Endothelial cell (in vitro differentiated cells): ENCODE measurements around the gene WNT5B. TPM values are rescaled to one million over a fixed set of nuclear protein-coding genes. Genes with fewer than 3 reads are reported as not detected.

Experiments
- DNase-seq: peaks from one replicate; pipeline ENCODE4 v3.0.0; 2021; ENCODE audit warnings: low spot score
- H3K27ac Mint-ChIP-seq: one replicate; pipeline ENCODE4 v1.8.0; 2021; ENCODE audit warnings: mixed read lengths, inconsistent platforms; ENCODE audit not compliant: unreplicated experiment
- H3K27me3 Mint-ChIP-seq: one replicate; pipeline ENCODE4 v1.8.0; 2021; ENCODE audit warnings: mild to moderate bottlenecking, moderate library complexity, mixed read lengths, inconsistent platforms; ENCODE audit not compliant: unreplicated experiment
- H3K36me3 Mint-ChIP-seq: one replicate; pipeline ENCODE4 v1.8.0; 2021; ENCODE audit warnings: mild to moderate bottlenecking, low read depth, mixed read lengths, inconsistent platforms; ENCODE audit not compliant: unreplicated experiment
- H3K4me1 Mint-ChIP-seq: one replicate; pipeline ENCODE4 v1.8.0; 2021; ENCODE audit warnings: mild to moderate bottlenecking, mixed read lengths, inconsistent platforms; ENCODE audit not compliant: unreplicated experiment
- H3K4me3 Mint-ChIP-seq: one replicate; pipeline ENCODE4 v1.8.0; 2021; ENCODE audit warnings: mild to moderate bottlenecking, mixed read lengths, inconsistent platforms; ENCODE audit not compliant: unreplicated experiment
- H3K9me3 Mint-ChIP-seq: one replicate; pipeline ENCODE4 v1.8.0; 2021; ENCODE audit warnings: mixed read lengths, inconsistent platforms; ENCODE audit not compliant: unreplicated experiment
- total RNA-seq: library from RNA; stranded (reverse); fragmentation: NEBNext Ultra II Directional; extraction: Animal tissue kit (Norgen Biotek cat#: 25700); gene quantifications from one replicate; pipeline ENCODE4 v1.2.1, GENCODE V29; 2021; ENCODE audit not compliant: unreplicated experiment
- TF ChIP-seq, protein P1 (sequence below): fragments of 200-600 bp; sonication (generic); IDR thresholded peaks from one replicate; pipeline ENCODE4 v1.5.0; 2021; ENCODE audit warnings: antibody characterized with exemption; ENCODE audit not compliant: unreplicated experiment

Gene WNT5B
- total RNA-seq, 1 donor from 2014 or later = 7.5 TPM

DNA sequence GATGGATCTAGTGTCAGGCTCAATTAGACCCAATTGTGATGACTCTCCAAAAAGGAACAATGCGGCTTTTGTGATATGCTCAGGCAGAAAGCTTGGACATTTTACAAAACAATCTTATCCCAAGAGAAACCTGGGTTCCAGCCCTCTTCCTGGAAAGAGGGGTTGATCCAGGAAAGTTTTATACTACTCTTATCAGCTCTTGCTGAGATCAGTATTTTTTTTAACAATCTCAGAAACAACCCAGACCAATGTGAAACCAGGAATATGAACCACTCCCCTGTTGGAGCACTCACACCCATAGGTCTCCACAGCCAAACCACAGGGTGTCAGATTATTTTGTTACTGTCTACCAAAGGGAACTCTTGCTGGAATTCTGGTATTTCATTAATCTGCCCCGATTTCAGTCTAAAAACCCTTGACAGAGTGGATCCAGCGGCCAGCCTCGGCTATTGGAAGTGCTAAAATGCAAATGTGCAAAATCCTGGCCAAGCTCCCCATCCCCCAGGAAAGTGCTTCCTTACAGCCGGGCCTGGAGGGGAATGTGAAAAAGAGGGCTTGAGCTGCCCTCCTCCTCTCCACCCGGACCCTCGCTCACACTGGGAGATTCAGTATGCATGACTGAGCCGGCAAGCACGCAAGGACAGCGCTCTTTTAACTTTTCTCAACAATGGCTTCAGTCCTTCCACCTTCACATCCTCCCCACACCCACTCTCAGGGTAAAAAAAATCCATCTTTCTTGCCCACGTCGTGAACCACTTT, 38.6 kb upstream of the WNT5B start:
- Mint-ChIP-seq H3K27ac (peak overlapping the region; percentile 57), H3K36me3 (peaks cover 11% of the 10 kb centered on the region), H3K4me3 (peak overlapping the region; percentile 85), H3K27me3 (peaks cover 16% of the 10 kb centered on the region), H3K4me1 (peaks cover 57% of the 10 kb centered on the region), H3K9me3 (no peaks in the 10 kb centered on the region)
- no peak for DNase-seq
- TF ChIP-seq, protein P1, sequence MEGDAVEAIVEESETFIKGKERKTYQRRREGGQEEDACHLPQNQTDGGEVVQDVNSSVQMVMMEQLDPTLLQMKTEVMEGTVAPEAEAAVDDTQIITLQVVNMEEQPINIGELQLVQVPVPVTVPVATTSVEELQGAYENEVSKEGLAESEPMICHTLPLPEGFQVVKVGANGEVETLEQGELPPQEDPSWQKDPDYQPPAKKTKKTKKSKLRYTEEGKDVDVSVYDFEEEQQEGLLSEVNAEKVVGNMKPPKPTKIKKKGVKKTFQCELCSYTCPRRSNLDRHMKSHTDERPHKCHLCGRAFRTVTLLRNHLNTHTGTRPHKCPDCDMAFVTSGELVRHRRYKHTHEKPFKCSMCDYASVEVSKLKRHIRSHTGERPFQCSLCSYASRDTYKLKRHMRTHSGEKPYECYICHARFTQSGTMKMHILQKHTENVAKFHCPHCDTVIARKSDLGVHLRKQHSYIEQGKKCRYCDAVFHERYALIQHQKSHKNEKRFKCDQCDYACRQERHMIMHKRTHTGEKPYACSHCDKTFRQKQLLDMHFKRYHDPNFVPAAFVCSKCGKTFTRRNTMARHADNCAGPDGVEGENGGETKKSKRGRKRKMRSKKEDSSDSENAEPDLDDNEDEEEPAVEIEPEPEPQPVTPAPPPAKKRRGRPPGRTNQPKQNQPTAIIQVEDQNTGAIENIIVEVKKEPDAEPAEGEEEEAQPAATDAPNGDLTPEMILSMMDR = no peak

DNA sequence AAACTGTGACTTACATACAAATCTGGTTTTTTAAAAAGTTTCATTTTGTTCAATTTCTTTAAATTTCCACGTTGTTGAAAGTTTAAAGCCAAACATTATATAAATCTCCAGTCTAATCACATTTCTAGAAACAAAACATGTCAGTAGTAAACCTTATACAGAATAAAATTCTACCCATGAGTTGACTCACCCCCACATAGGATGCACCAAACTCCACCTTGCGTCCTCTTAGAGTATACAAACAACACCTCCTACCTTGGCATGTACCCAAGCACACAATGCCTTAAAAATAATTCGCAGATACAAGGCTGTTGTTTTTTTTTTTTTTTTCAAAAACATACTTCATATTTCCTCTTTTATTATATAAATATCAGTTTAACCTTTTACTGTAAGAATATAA, 38.0 kb upstream of the WNT5B start:
- Mint-ChIP-seq H3K27ac (peak overlapping the region; percentile 57), H3K36me3 (peaks cover 12% of the 10 kb centered on the region), H3K4me1 (peaks cover 58% of the 10 kb centered on the region), H3K4me3 (peak overlapping the region; percentile 85), H3K9me3 (no peaks in the 10 kb centered on the region), H3K27me3 (peaks cover 18% of the 10 kb centered on the region)
- TF ChIP-seq, protein P1 = no peak
- DNase-seq = no peak

DNA sequence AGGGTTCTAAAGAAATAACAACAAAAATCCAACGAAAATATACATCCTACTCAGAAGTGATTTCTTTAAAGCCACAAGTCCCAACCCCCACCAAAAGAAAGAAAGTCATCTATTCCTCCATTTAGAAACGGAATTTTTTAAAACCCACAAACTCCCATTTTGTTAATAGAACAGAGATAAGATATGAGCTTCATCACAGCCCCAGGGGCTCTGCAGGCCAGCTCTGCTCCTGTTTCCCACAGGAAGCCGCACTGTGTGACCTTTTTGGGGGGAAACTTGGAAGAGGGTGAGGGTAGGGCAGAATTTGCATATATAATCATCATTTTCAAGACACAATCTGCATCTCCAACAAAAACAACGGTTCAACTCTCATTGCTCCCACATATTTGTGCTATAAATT, 37.5 kb upstream of the WNT5B start:
- Mint-ChIP-seq H3K36me3 (peaks cover 12% of the 10 kb centered on the region), H3K9me3 (no peaks in the 10 kb centered on the region), H3K27me3 (peaks cover 18% of the 10 kb centered on the region), H3K4me3 (peak overlapping the region; percentile 94), H3K4me1 (peaks cover 58% of the 10 kb centered on the region), H3K27ac (peak overlapping the region; percentile 77)
- TF ChIP-seq, protein P1 = no peak
- DNase-seq = no peak

DNA sequence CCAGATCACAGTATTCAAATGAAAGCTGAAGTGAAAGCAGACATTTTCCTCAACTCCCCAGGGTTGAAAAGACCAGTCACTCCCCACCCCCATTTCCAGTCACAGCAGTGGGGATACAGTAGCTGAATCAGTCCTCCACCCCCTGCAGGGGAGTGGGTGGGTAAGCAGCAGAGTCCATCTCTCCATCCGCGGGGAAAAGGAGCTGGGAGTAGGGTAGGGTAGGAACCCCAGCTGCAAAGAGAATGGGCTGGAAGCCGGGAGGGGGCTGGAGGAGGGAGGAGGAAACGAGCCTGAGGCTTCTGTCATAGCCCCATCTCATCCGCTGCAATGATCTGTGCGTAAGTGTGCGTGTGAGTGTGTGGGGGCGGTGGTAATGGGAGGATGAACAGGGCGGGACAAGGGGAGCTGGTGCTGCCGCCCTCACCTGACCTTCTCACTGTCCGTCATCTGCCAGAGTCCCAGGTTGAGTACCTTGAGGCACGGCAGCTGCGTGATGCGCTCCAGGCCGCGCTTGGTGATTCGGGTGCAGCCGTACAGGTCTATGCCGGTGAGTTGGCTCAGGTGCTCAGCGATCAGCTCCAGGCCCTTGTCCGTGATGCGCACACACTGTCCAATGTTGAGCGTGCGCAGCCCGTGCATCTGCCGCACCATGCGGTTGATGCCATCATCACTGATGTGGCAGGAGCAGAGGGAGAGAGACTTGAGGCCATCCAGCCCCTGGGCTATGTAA, 36.4 kb upstream of the WNT5B start:
- no peaks in the 10 kb centered on the region for H3K9me3 Mint-ChIP-seq
- TF ChIP-seq, protein P1 = no peak
- H3K27me3 Mint-ChIP-seq = peaks cover 18% of the 10 kb centered on the region
- H3K27ac Mint-ChIP-seq = peak overlapping the region; percentile 85
- peak; percentile 47 for DNase-seq
- H3K4me1 Mint-ChIP-seq = peaks cover 58% of the 10 kb centered on the region
- peaks cover 12% of the 10 kb centered on the region for H3K36me3 Mint-ChIP-seq
- peak overlapping the region; percentile 94 for H3K4me3 Mint-ChIP-seq
